ENCODE measurements around the gene GPLD1. TPM values are rescaled to one million over a fixed set of nuclear protein-coding genes. Genes with fewer than 3 reads are reported as not detected.

The GPLD1 gene
- total and polyA plus RNA-seq, 2 experiments from 2014 or later: 3.8 to 11.1 TPM

DNA sequence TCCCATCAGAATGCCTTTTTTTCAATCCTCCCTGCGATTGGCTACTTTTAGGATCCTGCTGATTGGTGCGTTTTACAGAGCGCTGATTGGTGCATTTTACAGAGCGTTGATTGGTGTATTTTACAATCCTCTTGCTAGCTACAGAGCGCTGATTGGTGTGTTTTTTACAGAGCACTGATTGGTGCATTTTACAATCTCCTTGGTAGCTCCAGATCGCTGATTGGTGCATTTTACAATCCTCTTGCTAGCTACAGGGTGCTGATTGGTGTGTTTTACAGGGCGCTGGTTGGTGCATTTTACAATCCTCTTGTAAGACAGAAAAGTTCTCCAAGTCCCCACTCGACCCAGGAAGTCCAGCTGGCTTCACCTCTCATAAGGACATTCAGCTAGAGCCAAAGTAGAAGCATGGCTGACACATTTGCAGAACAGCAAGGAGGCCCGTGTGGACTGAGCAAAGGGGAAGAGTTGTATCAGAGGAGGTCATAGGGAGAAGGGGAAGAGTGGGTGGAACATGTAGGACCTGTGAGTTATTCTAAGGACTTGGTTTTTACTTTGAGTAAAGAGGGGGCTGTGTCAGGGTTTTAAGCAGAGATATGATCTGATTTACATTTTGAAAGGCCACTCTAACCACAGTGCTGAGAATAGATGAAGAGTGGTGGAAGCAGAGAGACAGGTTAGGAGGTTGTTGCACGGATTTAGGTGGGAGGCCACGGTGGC is 8.0 kb upstream of the GPLD1 start:
- no peak overlapping the region for H2AFZ ChIP-seq
- ATAC-seq (no peak), DNase-seq (ENCODE audit: low spot score) (no peak)
- H4K20me1 ChIP-seq (replicated peaks; ENCODE audit: insufficient read depth): no peaks in the 10 kb centered on the region
- TF ChIP-seq JUNB (IDR thresholded peaks at IDR 0.05; ENCODE audit: unreplicated experiment): no peak
- TF ChIP-seq, protein P1, sequence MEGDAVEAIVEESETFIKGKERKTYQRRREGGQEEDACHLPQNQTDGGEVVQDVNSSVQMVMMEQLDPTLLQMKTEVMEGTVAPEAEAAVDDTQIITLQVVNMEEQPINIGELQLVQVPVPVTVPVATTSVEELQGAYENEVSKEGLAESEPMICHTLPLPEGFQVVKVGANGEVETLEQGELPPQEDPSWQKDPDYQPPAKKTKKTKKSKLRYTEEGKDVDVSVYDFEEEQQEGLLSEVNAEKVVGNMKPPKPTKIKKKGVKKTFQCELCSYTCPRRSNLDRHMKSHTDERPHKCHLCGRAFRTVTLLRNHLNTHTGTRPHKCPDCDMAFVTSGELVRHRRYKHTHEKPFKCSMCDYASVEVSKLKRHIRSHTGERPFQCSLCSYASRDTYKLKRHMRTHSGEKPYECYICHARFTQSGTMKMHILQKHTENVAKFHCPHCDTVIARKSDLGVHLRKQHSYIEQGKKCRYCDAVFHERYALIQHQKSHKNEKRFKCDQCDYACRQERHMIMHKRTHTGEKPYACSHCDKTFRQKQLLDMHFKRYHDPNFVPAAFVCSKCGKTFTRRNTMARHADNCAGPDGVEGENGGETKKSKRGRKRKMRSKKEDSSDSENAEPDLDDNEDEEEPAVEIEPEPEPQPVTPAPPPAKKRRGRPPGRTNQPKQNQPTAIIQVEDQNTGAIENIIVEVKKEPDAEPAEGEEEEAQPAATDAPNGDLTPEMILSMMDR (conservative IDR thresholded peaks at IDR 0.05; ENCODE audit: low read depth in 2 of 2): no peak
- no peak for TF ChIP-seq POLR2AphosphoS5 (IDR thresholded peaks at IDR 0.05; ENCODE audit: low read depth)
- TF ChIP-seq, protein P2, sequence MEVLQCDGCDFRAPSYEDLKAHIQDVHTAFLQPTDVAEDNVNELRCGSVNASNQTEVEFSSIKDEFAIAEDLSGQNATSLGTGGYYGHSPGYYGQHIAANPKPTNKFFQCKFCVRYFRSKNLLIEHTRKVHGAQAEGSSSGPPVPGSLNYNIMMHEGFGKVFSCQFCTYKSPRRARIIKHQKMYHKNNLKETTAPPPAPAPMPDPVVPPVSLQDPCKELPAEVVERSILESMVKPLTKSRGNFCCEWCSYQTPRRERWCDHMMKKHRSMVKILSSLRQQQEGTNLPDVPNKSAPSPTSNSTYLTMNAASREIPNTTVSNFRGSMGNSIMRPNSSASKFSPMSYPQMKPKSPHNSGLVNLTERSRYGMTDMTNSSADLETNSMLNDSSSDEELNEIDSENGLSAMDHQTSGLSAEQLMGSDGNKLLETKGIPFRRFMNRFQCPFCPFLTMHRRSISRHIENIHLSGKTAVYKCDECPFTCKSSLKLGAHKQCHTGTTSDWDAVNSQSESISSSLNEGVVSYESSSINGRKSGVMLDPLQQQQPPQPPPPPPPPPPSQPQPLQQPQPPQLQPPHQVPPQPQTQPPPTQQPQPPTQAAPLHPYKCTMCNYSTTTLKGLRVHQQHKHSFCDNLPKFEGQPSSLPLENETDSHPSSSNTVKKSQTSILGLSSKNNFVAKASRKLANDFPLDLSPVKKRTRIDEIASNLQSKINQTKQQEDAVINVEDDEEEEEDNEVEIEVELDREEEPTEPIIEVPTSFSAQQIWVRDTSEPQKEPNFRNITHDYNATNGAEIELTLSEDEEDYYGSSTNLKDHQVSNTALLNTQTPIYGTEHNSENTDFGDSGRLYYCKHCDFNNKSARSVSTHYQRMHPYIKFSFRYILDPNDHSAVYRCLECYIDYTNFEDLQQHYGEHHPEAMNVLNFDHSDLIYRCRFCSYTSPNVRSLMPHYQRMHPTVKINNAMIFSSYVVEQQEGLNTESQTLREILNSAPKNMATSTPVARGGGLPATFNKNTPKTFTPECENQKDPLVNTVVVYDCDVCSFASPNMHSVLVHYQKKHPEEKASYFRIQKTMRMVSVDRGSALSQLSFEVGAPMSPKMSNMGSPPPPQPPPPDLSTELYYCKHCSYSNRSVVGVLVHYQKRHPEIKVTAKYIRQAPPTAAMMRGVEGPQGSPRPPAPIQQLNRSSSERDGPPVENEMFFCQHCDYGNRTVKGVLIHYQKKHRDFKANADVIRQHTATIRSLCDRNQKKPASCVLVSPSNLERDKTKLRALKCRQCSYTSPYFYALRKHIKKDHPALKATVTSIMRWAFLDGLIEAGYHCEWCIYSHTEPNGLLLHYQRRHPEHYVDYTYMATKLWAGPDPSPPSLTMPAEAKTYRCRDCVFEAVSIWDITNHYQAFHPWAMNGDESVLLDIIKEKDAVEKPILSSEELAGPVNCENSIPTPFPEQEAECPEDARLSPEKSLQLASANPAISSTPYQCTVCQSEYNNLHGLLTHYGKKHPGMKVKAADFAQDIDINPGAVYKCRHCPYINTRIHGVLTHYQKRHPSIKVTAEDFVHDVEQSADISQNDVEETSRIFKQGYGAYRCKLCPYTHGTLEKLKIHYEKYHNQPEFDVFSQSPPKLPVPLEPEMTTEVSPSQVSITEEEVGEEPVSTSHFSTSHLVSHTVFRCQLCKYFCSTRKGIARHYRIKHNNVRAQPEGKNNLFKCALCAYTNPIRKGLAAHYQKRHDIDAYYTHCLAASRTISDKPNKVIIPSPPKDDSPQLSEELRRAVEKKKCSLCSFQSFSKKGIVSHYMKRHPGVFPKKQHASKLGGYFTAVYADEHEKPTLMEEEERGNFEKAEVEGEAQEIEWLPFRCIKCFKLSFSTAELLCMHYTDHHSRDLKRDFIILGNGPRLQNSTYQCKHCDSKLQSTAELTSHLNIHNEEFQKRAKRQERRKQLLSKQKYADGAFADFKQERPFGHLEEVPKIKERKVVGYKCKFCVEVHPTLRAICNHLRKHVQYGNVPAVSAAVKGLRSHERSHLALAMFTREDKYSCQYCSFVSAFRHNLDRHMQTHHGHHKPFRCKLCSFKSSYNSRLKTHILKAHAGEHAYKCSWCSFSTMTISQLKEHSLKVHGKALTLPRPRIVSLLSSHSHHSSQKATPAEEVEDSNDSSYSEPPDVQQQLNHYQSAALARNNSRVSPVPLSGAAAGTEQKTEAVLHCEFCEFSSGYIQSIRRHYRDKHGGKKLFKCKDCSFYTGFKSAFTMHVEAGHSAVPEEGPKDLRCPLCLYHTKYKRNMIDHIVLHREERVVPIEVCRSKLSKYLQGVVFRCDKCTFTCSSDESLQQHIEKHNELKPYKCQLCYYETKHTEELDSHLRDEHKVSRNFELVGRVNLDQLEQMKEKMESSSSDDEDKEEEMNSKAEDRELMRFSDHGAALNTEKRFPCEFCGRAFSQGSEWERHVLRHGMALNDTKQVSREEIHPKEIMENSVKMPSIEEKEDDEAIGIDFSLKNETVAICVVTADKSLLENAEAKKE (CRISPR knock-in tag; IDR thresholded peaks at IDR 0.05): no peak
- TF ChIP-seq, protein P3, sequence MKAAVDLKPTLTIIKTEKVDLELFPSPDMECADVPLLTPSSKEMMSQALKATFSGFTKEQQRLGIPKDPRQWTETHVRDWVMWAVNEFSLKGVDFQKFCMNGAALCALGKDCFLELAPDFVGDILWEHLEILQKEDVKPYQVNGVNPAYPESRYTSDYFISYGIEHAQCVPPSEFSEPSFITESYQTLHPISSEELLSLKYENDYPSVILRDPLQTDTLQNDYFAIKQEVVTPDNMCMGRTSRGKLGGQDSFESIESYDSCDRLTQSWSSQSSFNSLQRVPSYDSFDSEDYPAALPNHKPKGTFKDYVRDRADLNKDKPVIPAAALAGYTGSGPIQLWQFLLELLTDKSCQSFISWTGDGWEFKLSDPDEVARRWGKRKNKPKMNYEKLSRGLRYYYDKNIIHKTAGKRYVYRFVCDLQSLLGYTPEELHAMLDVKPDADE (IDR thresholded peaks at IDR 0.05): no peak
- no peak for TF ChIP-seq NANOG (IDR thresholded peaks at IDR 0.05; ENCODE audit: borderline replicate concordance)
- TF ChIP-seq EZH2phosphoT487 (IDR thresholded peaks at IDR 0.05; ENCODE audit: unreplicated experiment): no peak
- TF ChIP-seq EZH2 (IDR thresholded peaks at IDR 0.05; ENCODE audit: low read depth, unreplicated experiment): no peak
- no peak for TF ChIP-seq STAT1 (IDR thresholded peaks at IDR 0.05; ENCODE audit: unreplicated experiment)
- no peak for TF ChIP-seq ZNF331 (CRISPR knock-in tag; IDR thresholded peaks at IDR 0.05; ENCODE audit: low read depth)
- TF ChIP-seq, protein P4, sequence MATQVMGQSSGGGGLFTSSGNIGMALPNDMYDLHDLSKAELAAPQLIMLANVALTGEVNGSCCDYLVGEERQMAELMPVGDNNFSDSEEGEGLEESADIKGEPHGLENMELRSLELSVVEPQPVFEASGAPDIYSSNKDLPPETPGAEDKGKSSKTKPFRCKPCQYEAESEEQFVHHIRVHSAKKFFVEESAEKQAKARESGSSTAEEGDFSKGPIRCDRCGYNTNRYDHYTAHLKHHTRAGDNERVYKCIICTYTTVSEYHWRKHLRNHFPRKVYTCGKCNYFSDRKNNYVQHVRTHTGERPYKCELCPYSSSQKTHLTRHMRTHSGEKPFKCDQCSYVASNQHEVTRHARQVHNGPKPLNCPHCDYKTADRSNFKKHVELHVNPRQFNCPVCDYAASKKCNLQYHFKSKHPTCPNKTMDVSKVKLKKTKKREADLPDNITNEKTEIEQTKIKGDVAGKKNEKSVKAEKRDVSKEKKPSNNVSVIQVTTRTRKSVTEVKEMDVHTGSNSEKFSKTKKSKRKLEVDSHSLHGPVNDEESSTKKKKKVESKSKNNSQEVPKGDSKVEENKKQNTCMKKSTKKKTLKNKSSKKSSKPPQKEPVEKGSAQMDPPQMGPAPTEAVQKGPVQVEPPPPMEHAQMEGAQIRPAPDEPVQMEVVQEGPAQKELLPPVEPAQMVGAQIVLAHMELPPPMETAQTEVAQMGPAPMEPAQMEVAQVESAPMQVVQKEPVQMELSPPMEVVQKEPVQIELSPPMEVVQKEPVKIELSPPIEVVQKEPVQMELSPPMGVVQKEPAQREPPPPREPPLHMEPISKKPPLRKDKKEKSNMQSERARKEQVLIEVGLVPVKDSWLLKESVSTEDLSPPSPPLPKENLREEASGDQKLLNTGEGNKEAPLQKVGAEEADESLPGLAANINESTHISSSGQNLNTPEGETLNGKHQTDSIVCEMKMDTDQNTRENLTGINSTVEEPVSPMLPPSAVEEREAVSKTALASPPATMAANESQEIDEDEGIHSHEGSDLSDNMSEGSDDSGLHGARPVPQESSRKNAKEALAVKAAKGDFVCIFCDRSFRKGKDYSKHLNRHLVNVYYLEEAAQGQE (IDR thresholded peaks at IDR 0.05; ENCODE audit: unreplicated experiment): no peak
- TF ChIP-seq CREB1 (CRISPR knock-in tag; IDR thresholded peaks at IDR 0.05; ENCODE audit: low read depth): no peak
- TF ChIP-seq ZNF114 (CRISPR knock-in tag; IDR thresholded peaks at IDR 0.05): no peak
- no peak overlapping the region for H3K4me2 ChIP-seq
- no peaks in the 10 kb centered on the region for H3K79me2 ChIP-seq (replicated peaks; ENCODE audit: insufficient read depth)
- Mint-ChIP-seq H3K9me3 (peaks cover 16% of the 10 kb centered on the region), H3K36me3 (ENCODE audit: low read depth) (peaks cover 13% of the 10 kb centered on the region), H3K27ac (no peak overlapping the region), H3K4me1 (peaks cover 31% of the 10 kb centered on the region), H3K27me3 (ENCODE audit: insufficient read depth, low read depth, poor library complexity) (peaks cover 24% of the 10 kb centered on the region), H3K4me3 (no peak overlapping the region)
- peaks cover 32% of the 10 kb centered on the region for H3K27me3 ChIP-seq (ENCODE audit: insufficient read depth)
- no peaks in the 10 kb centered on the region for H3K36me3 ChIP-seq (ENCODE audit: insufficient read depth)
- no peak overlapping the region for H3K27ac ChIP-seq (ENCODE audit: low read depth)
- peaks cover 29% of the 10 kb centered on the region for H3K4me1 ChIP-seq (ENCODE audit: insufficient read depth)
- H3F3A ChIP-seq (replicated peaks; ENCODE audit: low read depth): peaks cover 11% of the 10 kb centered on the region; the same call in 1 of the 2 replicates
- H3K4me3 ChIP-seq: no peak overlapping the region
- no peaks in the 10 kb centered on the region for H3K9me2 ChIP-seq (ENCODE audit: insufficient read depth)

All from GM23338 (cell line).